ENCODE data around the gene ZNF253.
"Not testable (repeated sequence)": the region's sequence is repeated elsewhere in the genome, so short reads cannot be mapped to it uniquely, and the experiment has no call there.

The ZNF253 gene

DNA sequence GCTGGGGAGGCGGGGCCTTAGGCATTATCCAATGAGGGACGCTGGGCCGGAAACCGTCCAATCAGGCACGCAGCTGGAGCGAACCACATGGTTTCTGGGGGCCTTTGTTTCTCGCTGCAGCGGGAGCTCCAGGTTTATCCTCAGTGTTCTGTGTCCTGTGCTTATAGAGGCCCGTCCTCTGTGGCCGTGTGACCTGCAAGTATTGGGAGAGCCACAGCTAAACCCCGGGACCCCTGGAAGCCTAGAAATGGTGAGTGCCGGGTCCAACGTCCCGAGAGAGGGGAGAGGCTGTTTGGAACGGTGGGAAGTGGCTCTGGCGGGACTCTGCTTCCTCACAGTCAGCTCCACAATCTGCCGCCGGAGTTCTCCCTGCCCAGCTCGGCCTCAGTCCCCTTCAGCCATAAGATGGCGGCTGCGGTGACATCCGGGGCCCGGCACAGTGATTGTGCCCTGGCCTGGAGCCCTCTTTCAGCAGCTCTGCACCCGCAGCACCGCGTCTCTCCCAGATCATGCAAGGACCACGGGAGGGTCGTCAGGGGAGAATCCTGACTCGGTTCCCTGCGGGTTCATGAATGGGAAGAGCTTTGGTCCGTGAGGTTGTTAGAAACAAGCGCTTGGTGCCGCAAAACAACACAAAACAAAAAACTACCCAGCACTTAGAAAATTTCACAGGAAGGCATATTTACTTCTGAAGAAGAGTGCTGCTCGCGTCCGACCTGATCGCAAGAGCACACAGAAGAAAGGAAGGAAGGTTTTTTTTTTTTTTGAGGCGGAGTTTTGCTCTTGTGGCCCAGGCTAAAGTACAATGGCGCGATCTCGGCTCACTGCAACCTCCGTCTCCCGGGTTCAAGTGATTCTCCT is at the start of gene ZNF253:
Gene ZNF253, plus strand, starts transcription at position 133 of the 861 bp plus-strand sequence. Its CDS starts 115 bp downstream, at position 248.
- DNase-seq, result peak; percentile 97 to 98

- no peak for DNase-seq
These were observed 49.0 kb upstream of the ZNF253 start for GRCh38 chr19:19816679-19817078.

DNA sequence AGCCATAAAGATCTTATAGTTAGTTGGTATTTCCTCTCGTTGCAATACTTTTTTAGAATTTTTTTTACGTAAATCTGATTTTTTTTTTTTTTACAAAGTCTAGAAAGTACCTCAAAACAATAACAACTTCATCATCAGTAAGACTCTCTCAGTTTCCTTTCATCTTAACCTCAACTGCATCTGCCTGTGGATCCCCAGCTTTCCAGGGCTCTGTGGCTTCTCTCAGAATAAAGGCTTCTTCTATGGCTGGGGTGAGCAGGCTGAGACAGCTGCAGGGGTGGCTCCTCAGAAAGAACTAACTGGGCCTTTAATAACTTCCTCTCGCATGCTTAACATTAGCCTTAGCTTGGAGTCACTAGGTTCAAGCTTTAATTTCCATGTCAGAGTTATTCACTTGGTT is 48.3 kb upstream of the ZNF253 start:
- peak; percentile 45 to 59 for DNase-seq

- DNase-seq, result peak in 1 of 2 experiments; percentile 31
These were observed 44.8 kb upstream of the ZNF253 start for GRCh38 chr19:19820774-19821320.

DNA sequence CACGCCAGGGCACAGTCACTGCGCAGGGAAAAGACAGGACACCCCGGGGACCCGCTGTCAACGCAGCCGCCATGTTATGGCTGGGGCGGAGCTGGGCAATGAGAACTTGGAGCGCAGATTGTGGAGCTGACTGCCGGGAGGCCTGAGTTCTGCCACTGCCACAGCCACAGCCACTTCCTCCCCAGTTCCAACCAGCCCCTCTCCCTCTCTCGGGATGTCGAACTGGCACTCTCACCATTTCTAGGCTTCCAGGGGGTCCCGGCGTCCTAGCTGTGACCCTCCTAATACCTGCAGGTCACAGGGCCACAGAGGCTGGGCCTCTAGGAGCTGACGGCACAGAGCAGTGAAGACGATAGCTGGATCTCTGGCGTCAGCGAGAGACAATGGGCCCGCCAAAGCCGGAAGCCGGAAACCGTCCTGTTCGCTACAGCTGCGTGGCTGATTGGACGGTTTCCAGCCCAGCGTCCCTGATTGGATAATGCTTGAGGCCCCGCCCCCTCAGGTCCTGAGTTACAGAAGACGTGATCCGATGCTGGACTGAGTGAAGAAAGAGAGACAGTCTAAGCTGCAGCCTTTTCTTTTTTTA is 44.2 kb upstream of the ZNF253 start, which contains the start of gene ZNF506:
Gene ZNF506, minus strand, starts transcription at position 385 of the 586 bp plus-strand sequence. Its CDS starts 147 bp downstream, at position 238.
- DNase-seq, result peak; percentile 95 to 96

GRCh38 chr19:19821976-19822375 is 43.7 kb upstream of the ZNF253 start:
- DNase-seq, result not testable (repeated sequence)

DNA sequence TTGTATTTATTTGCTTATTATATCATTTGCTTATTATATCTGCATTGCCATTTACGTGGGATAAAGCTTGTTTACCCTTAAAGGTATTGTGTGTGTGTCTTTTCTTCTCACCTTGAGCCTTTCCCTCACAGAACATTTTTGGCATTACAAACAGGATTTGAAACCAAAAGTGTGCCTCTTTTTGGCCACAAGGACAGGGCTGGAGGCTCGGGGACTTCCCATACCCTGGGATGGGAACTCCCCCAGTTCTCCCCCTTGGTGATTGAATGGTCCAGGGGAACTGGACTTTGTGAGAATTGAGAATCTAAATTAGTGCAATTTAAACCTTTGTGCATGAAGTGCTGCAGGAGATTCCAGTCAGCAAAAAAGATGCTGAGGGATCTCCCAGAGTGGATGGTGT is 41.8 kb upstream of the ZNF253 start:
- DNase-seq, result no peak

- DNase-seq, result no peak
These were observed 38.8 kb upstream of the ZNF253 start for GRCh38 chr19:19826875-19827274.

DNA sequence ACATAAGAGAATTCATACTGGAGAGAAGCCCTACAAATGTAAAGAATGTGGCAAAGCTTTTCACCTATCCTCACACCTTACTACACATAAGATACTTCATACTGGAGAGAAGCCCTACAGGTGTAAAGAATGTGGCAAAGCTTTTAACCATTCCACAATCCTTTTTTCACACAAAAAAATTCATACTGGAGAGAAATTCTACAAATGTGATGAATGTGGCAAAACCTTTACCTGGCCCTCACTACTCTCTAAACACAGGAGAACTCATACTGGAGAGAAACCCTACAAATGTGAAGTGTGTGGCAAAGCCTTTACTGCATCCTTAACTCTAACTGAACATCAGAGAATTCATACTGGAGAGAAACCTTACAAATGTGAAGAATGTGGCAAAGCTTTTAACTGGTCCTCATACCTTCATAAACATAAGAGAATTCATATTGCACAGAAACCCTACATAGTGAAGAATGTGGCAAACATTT is 30.1 kb upstream of the ZNF253 start:
- DNase-seq, result no peak

DNA sequence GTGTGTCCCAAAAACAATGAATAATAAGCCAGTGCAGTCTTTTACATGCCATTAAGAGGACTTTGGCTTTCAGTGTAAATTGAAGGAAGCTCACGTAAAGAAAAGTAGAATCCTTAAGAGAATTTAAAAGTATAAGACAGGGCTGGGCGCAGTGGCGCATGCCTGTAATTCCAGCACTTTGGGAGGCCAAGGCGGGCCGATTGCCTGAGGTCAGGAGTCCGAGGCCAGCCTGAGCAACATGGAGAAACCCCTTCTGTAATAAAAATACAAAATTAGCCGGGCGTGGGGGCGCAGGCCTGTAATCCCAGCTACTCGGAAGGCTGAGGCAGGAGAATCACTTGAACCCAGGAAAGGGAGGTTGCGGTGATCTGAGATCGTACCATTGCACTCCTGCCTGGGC is 17.9 kb upstream of the ZNF253 start:
- no peak for DNase-seq

DNA sequence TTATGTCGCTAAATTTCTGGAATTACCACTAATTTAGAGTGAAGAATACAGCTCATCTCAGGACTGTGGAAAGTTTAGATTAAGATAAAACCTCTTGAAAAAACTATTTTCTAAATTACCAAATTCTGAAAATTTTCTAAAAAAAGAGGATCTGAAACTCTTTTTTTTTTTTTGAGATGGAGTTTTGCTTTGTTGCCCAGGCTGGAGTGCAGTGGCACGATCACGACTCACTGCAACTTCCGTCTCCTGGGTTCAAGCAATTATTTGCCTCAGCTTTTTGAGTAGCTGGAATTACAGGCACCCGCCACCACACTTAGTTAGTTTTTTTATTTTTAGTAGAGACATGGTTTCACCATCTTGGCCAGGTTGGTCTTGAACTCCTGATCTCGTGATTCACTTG is 16.6 kb upstream of the ZNF253 start:
- no peak for DNase-seq

DNA sequence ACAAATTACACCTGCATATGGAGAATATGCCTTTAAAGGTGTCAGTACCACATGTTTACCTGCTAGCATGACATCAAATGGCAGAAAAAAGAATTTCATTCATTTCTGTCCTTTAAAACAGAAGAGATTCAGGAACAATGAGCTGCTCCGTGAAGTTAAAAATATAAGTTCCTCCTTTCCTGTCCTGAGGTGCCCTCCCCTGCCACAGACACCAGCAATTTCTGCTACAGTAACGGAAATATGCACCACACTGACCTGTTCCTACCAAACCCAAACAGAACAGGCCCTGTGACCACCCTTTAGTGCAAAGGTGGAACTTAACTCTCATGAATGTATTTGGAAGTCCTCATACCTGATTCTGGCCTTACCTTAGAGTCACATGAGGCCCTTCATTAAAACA is 13.9 kb upstream of the ZNF253 start:
- DNase-seq, result not testable (repeated sequence)

DNA sequence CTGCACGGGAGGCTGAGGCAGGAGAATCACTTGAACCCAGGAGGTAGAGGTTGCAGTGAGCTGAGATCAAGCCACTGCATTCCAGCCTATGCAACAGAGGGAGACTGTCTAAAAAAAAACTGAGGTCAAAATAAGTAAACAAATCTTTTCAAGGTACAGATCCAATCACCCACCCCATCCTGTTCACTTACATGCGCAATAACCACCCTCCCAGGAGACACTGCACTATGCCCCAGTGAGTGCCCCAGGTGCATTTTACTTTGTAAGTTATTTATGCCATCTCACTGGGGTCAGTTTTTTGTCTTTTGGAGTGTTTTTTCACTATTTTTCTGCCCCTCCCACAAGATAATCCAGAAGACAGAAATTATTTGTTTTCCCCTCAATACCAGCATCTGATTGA is 6.9 kb upstream of the ZNF253 start:
- no peak for DNase-seq

DNA sequence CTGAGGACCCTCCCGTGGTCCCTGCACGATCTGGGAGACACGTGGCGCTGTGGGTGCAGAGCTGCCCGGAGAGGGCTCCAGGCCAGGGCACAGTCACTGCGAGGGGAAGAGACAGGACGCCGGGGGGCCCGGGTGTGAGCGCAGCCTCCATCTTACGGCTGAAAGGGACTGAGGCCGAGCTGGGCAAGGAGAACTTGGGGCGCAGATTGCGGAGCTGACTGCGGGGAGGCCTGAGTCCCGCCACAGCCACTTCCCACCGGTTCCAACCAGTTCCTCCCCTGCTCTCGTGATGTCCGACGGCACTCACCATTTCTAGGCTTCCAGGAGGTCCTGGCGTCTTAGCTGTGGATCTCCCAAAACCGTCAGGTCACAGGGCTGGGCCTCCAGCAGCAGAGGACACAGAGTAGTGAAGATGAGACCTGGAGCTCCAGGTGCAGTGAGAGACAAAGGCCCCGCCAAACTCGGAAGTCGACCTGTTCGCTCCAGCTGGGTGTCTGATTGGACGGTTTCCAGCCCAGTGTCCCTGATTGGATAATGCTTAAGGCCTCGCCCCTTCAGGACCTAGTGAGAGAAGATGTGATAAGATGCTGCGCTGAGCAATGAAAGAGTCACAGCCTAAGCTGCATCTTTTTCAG is 4.8 kb upstream of the ZNF253 start:
- peak; percentile 61 to 66 for DNase-seq

- peak; percentile 66 to 67 for DNase-seq
These were observed 1.0 kb downstream of the ZNF253 start for GRCh38 chr19:19866611-19867248.

DNA sequence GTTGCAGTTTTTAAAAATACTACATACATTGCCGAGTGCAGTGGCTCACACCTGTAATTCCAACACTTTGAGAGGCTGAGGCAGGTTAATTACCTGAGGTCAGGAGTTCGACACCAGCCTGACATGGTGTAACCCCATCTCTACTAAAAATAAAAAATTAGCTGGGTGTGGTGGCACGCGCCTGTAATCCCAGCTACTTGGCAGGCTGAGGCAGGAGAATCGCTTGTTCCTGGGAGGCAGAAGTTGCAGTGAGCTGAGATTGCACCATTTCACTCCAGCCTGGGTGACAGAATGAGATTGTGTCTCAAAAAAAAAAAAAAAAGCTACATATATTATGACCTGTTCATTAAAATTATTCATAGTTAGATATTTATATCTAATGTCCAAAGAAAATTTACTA is 4.4 kb downstream of the ZNF253 start:
- not testable (repeated sequence) for DNase-seq

DNA sequence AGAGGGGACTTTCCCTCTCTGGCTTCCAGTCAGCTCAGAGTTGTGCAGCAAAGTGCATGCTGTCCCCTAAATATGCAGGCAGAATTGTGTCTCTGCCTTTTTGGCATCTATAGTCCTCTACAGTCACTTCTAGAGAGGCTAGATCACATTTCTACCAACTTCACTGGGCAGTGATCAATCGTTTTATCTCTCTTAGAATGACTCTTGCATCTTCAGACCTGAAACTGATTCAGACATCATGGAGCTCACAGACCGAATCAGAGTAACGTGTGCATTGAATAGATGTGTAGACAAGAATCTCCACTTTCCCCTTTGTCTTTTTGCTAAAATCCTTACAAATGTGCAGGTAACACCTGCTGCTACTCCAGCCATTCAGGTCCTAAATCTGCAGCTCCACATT is 6.2 kb downstream of the ZNF253 start:
- no peak for DNase-seq

DNA sequence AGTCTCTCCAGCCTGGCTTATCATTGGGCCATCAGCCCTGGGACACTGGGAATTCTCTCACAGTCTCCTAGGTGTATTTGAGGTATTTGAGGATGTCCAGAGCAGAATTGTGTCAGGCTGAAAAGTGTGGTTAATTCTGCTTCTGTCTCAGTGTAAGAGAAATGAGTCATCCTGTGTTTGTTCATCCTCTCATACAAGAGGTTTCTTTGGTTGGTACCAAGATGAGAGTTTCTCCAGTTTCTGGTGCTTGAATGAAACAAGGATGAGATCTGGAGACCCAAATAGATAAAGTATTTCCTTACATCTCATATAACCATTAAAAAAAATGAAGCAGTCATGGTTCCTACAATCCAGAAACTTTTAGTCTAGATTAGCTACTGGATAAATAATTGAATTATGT is 7.7 kb downstream of the ZNF253 start:
- DNase-seq, result peak in 1 of 2 experiments; percentile 21

DNA sequence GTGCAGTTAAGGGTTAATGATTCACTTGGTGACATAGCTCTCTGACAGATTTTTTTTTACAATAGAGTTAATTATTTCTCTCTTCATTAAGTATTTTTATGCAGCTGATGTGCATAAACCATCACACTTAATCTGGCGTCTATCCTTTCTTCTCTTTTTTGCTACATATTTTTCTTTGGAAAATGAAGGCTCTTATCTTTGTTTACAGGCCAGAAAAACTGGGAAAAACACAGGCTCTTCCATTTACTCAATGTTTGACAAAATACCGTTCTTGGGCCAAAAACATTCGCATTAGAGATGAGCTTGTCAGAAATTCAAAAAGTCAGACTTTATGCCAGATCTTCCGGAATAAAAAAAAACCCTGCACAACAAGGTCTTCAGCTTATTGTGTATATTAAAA is 12.0 kb downstream of the ZNF253 start:
- DNase-seq, result no peak

DNA sequence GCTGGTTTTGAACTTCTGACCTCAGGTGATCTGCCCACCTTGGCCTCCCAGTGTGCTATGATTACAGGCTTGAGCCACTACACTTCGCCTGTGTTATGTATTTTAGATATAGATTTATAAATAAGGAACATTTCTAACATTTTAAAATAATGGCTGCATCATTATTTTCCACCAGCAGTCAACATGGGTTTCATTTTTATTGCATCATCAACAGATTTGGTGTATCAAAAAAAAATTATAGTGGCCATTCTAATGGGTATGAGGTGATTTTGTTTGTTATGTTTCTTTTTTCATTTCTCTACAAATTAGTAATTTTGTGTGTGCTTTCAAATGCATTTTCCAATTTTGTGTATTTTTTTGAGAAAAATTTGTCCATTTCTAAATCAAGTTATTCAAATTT is 18.9 kb downstream of the ZNF253 start:
- no peak for DNase-seq

DNA sequence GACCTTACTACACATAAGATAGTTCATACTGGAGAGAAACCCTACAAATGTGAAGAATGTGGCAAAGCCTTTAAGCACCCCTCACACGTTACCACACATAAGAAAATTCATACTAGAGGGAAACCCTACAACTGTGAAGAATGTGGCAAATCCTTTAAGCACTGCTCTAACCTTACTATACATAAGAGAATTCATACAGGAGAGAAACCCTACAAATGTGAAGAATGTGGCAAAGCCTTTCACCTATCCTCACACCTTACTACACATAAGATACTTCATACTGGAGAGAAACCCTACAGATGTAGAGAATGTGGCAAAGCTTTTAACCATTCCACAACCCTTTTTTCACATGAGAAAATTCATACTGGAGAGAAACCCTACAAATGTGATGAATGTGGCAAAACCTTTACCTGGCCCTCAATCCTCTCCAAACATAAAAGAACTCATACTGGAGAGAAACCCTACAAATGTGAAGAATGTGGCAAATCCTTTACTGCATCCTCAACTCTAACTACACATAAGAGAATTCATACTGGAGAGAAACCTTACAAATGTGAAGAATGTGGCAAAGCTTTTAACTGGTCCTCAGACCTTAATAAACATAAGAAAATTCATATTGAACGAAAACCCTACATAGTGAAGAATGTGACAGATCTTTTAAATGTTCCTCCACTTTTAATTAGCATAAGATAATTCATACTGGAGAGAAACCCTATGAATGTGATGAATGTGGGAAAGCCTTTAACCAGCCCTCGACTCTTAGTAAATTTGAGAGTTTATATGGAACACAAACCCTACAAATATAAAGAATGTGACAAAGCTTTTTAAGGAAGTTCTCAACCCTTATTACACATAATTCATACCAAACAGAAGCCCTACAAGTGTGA is 26.6 kb downstream of the ZNF253 start:
- not testable (repeated sequence) for DNase-seq
